Germinal center (tissue), 1 donor: ENCODE measurements around the gene CFH.
"Not testable (repeated sequence)": the region's sequence is repeated elsewhere in the genome, so short reads cannot be mapped to it uniquely, and the experiment has no call there.

Source experiments
- DNase-seq: peaks from one replicate; pipeline ENCODE4 v3.0.0; 2012; ENCODE audit warnings: mixed read lengths, low spot score

Gene CFH

GRCh38 chr1:196651637-196652215 lies at the start of gene CFH:
Gene CFH, plus strand, starts transcription at chr1:196652043. Its CDS starts 75 bp downstream, at chr1:196652118.
- no peak for DNase-seq

GRCh38 chr1:196603651-196604050 lies 48.2 kb upstream of the CFH start:
- DNase-seq, result no peak

- no peak for DNase-seq
These were observed 43.9 kb upstream of the CFH start for GRCh38 chr1:196607981-196608380.

DNA sequence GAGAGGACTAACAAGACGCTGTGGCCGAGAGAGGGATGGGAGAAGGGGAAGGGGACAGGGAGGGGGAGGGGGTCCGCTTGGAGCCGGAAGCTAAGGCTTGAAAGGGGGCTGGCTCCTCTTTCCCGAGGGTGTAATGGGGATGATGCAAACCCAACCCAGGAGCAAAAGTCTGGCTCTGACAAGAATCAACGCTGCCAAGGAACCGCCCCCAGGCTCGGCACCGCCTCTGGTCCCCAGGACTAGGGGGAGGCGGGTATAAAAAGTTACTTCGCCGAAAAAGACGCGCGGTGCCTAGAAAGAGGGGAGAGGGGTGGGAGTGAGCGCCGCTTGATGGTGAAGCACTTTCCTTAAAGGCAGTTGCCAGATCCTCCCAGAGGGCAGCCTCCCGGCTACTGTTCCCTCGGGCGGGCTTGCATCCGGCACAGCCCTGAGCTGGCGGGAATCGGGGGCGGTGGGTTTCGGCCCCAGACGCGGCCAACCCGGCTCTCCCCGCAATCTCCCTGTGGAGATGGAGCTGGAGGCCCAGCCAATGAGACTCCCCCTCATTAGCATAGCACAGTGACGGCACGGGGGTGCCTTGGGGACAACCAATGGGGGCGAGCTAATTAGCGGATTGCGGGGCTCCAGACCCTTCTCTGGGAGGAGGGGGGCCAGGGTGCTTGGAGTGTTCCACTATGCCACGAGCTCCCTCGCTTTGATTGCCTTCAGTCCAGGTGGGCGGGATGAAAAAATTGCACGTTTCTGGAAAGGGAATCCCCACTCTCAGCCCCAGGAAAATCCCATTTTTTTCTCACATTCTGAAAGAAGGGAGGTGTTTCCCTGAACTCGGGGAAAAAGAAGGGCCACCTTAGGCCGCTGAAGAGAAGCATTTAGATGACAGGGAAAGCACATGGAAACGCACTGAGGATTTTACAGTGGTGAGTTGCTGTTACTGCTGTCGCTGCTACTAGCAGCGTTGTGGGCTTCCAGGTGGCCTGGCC lies 43.2 kb upstream of the CFH start, which contains the start of gene KCNT2:
KCNT2 (minus strand) TSS at position 51 of the 980 bp plus-strand sequence. CDS start 131 bp downstream, outside the sequence.
- no peak for DNase-seq

- DNase-seq, result no peak
These were observed 42.5 kb upstream of the CFH start for GRCh38 chr1:196609370-196609737.

DNA sequence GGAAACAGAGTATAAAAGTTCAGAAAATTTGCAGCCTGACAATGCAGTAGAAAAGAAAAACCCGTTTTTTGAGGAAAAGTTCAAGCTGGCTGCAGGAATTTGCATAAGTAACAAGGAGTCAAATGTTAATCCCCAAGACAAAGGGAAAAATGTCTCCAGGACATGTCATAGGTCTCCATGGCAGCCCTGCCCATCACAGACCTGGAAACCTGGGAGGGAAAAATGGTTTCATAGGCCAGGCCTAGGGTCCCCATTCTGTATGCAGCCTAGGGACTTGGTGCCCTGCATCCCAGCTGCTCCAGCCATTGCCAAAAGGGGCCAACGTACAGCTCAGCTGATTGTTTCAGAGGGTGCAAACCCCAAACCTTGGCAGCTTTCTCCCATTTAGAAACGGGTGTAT lies 40.0 kb upstream of the CFH start:
- no peak for DNase-seq

- DNase-seq, result no peak
These were observed 32.1 kb upstream of the CFH start for GRCh38 chr1:196619721-196620120.

- DNase-seq, result no peak
These were observed 28.8 kb upstream of the CFH start for GRCh38 chr1:196623079-196623478.

- no peak for DNase-seq
These were observed 23.0 kb upstream of the CFH start for GRCh38 chr1:196628838-196629237.

DNA sequence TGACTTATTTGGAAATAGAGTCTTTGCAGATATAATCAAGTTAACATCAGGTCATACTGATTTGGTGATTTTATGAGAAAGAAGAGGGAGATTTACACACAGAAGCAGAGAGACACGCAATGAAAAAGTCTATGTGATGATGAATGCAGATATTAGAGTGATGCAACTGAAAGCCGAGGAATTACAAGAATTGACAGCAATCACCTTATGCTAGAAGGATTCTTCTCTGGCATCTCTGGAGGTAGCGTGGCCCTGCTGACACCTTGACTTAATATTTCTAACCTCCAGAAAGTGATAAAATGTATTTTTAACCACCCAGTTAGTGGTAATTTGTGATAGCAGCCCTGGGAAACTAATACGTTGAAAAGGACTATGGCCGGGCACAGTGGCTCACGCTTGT lies 14.2 kb upstream of the CFH start:
- DNase-seq, result no peak

DNA sequence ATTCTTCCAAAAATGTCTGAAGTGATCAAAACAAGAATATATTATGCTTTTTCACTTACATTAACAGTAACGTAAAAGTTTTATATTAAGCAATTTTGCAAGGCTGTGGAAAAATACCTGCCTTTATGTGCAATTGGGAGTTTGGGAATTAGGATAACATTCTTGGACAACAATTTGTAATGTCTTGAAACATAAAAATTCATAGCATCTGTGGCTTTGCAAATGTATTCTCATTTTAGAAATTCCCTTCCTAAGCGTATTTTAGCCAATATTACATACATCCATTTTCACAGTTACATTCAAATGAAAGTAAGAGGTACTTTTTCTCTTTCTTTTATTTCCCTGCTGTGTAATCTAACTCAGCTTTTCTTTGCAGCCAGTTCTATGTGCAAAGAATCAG lies 13.4 kb upstream of the CFH start:
- DNase-seq, result no peak

GRCh38 chr1:196639291-196639690 lies 12.6 kb upstream of the CFH start:
- DNase-seq, result not testable (repeated sequence)

GRCh38 chr1:196640976-196641375 lies 10.9 kb upstream of the CFH start:
- DNase-seq, result no peak

GRCh38 chr1:196649990-196650389 lies 1.9 kb upstream of the CFH start:
- no peak for DNase-seq

- no peak for DNase-seq
These were observed 1.4 kb upstream of the CFH start for GRCh38 chr1:196650403-196650802.

GRCh38 chr1:196651079-196651478 lies 764 bp upstream of the CFH start:
- no peak for DNase-seq

DNA sequence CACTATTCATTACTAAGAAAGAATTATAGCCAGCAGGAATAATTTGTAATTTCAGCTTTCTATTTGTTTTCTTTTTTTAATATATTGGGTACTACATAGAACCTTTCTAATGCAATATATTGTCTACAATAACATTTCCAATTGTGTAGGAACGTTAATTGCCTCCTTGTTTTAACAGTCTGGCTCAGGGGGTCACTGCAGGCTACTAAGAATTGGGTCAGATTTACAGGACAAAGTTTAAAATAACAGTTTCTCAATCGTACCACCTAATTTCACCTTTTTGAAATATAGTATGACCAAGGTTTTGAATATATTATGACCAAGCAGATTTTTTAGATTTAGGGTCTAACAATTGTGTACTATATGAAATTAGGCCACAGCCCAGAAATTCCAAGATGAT lies 2.4 kb downstream of the CFH start:
- DNase-seq, result no peak

- no peak for DNase-seq
These were observed 3.2 kb downstream of the CFH start for GRCh38 chr1:196655071-196655470.

DNA sequence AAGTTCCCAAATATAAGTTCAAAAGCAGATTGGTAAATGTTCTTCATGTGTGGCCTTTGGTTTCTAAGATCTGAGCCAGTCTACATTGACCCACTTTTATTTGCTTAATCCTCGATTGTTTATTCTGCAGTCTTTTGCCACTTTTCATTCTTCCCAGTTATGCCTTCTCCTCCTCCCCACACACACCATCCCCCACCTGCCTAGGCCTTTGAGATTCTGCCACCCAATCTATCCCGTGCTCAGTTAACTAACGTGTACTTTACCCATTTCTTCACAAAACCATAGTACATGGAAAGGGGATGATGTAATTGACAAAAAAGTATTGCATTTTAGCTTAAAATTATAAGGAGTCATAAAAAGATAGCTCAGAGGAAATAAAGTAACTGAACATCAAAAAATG lies 3.7 kb downstream of the CFH start:
- DNase-seq, result no peak

- DNase-seq, result no peak
These were observed 7.6 kb downstream of the CFH start for GRCh38 chr1:196659471-196659870.

DNA sequence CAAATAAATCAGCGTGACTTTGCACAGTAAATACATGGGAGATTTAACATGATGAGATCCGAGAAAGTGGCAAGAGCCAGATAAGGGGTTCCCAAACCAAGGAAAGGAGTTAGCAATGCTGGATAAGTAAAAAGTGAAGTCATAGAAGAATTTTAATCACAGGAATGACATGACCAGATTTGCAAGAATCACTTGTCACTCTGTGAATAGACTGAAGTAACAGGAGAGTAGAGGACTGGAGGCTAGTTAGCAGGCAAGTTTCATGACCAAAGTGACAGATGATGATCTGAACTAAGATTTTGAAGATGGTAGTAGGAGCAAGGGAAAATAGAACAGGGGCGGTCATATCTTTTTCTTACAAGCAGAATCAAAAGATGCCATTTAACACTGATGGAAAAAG lies 8.4 kb downstream of the CFH start:
- no peak for DNase-seq

GRCh38 chr1:196660852-196661251 lies 9.0 kb downstream of the CFH start:
- peak; percentile 4 for DNase-seq

DNA sequence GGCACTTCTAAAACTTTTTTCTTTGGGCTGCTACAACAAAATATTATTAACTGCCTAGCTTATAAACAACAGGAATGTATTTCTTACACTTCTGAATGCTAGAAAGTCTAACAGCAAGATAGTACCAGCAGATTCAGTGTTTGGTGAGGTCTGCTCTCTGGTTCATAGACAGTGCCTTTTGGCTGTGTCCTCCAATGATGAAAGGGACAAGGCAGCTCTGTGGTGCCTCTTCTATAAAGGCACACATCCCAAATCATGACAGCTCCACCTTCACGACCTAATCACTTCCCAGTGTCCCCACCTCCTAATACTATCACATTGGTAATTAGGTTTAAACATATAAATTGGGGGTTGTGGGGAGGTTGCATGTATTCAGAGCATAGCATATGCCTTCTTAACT lies 9.5 kb downstream of the CFH start:
- DNase-seq, result no peak
